GM21381 (cell line): ENCODE measurements around the gene AACS.

Source experiments
- ATAC-seq: cut with Tn5 transposase; IDR thresholded peaks from one replicate; pipeline ENCODE4 v1.9.1; 2021; ENCODE audit warnings: mild to moderate bottlenecking, moderate library complexity; ENCODE audit not compliant: unreplicated experiment

AACS gene

GRCh38 chr12:125183187-125184067 lies 118.2 kb downstream of the AACS start:
- peak; percentile 83 for ATAC-seq

GRCh38 chr12:125184213-125184967 lies 119.2 kb downstream of the AACS start:
- no peak for ATAC-seq

GRCh38 chr12:125185311-125185739 lies 120.1 kb downstream of the AACS start:
- no peak for ATAC-seq

GRCh38 chr12:125185740-125186470 lies 120.7 kb downstream of the AACS start, which contains the start of gene TMEM132B:
Gene TMEM132B, plus strand, starts transcription at chr12:125186386.
- ATAC-seq: peak; percentile 41

- peak; percentile 20 for ATAC-seq
Measured at GRCh38 chr12:125186471-125187147, 121.4 kb downstream of the AACS start.

- no peak for ATAC-seq
Measured at GRCh38 chr12:125187148-125187745, 122.0 kb downstream of the AACS start.

- no peak for ATAC-seq
Measured at GRCh38 chr12:125187780-125188741, 122.8 kb downstream of the AACS start.

GRCh38 chr12:125189015-125189414 lies 123.8 kb downstream of the AACS start:
- no peak for ATAC-seq

- ATAC-seq: no peak
Measured at GRCh38 chr12:125189502-125189901, 124.3 kb downstream of the AACS start.

- no peak for ATAC-seq
Measured at GRCh38 chr12:125191361-125192087, 126.3 kb downstream of the AACS start.

- ATAC-seq: no peak
Measured at GRCh38 chr12:125192690-125193221, 127.5 kb downstream of the AACS start.
